Activated T-cell treated with anti-CD3 and anti-CD28 coated beads for 1 hour (primary cell): Measurements from ENCODE around the gene MPV17L.
"Not testable (repeated sequence)": the region's sequence is repeated elsewhere in the genome, so short reads cannot be mapped to it uniquely, and the experiment has no call there.

Experiments used
- DNase-seq: peaks from one replicate; pipeline ENCODE4 v3.0.0-alpha.2; 2020; ENCODE audit warnings: low read depth

MPV17L gene

GRCh38 chr16:15395631-15396508 lies at the start of gene MPV17L:
MPV17L (plus strand) TSS chr16:15395754; CDS start chr16:15395898, 144 bp downstream.
- not testable (repeated sequence) for DNase-seq

GRCh38 chr16:15348721-15349120 lies 46.8 kb upstream of the MPV17L start:
- DNase-seq: not testable (repeated sequence)

- DNase-seq: not testable (repeated sequence)
These were observed 44.3 kb upstream of the MPV17L start for GRCh38 chr16:15351251-15351650.

GRCh38 chr16:15351745-15352144 lies 43.8 kb upstream of the MPV17L start:
- not testable (repeated sequence) for DNase-seq

GRCh38 chr16:15352852-15353251 lies 42.7 kb upstream of the MPV17L start:
- not testable (repeated sequence) for DNase-seq

GRCh38 chr16:15354846-15355245 lies 40.7 kb upstream of the MPV17L start:
- DNase-seq: not testable (repeated sequence)

- not testable (repeated sequence) for DNase-seq
These were observed 38.1 kb upstream of the MPV17L start for GRCh38 chr16:15357495-15357894.

GRCh38 chr16:15378194-15378593 lies 17.4 kb upstream of the MPV17L start, which contains the start of gene NPIPA5:
NPIPA5 (minus strand) TSS chr16:15378294; CDS start chr16:15378294, 0 bp downstream.
- not testable (repeated sequence) for DNase-seq

GRCh38 chr16:15382810-15383209 lies 12.7 kb upstream of the MPV17L start:
- DNase-seq: not testable (repeated sequence)

GRCh38 chr16:15388060-15388459 lies 7.5 kb upstream of the MPV17L start:
- not testable (repeated sequence) for DNase-seq

- not testable (repeated sequence) for DNase-seq
These were observed 5.6 kb upstream of the MPV17L start for GRCh38 chr16:15389916-15390315.

GRCh38 chr16:15393025-15393424 lies 2.5 kb upstream of the MPV17L start:
- not testable (repeated sequence) for DNase-seq

- not testable (repeated sequence) for DNase-seq
These were observed 915 bp downstream of the MPV17L start for GRCh38 chr16:15396509-15396829.

GRCh38 chr16:15396948-15397594 lies 1.5 kb downstream of the MPV17L start:
- no peak for DNase-seq

GRCh38 chr16:15398618-15399316 lies 3.2 kb downstream of the MPV17L start:
- DNase-seq: no peak

- DNase-seq: no peak
These were observed 3.8 kb downstream of the MPV17L start for GRCh38 chr16:15399317-15399716.

GRCh38 chr16:15400314-15400713 lies 4.8 kb downstream of the MPV17L start:
- not testable (repeated sequence) for DNase-seq

GRCh38 chr16:15401972-15402371 lies 6.4 kb downstream of the MPV17L start:
- DNase-seq: no peak

- no peak for DNase-seq
These were observed 7.9 kb downstream of the MPV17L start for GRCh38 chr16:15403392-15403995.

GRCh38 chr16:15404091-15404490 lies 8.5 kb downstream of the MPV17L start:
- not testable (repeated sequence) for DNase-seq

GRCh38 chr16:15404792-15405191 lies 9.2 kb downstream of the MPV17L start:
- no peak for DNase-seq

GRCh38 chr16:15407756-15408155 lies 12.2 kb downstream of the MPV17L start:
- DNase-seq: not testable (repeated sequence)
